GM23248 (cell line): ENCODE measurements around the gene NR3C2. TPM values are rescaled to one million over a fixed set of nuclear protein-coding genes. Genes with fewer than 3 reads are reported as not detected.

Experiments used
- DNase-seq: peaks from one replicate; pipeline ENCODE4 v3.0.0-alpha.2; 2015
- H2AFZ ChIP-seq: fragments of 200-600 bp; sonication (generic); 2 replicates; pipeline ENCODE4 v1.6.1; 2016; ENCODE audit warnings: antibody characterized with exemption
- H3F3A ChIP-seq: fragments of 200-600 bp; sonication (generic); 2 replicates; pipeline ENCODE4 v1.6.1; 2016; ENCODE audit warnings: mild to moderate bottlenecking, antibody characterized with exemption, mixed run types; ENCODE audit not compliant: insufficient read depth
- H3K27ac ChIP-seq: fragments of 200-600 bp; sonication (generic); 2 replicates; pipeline ENCODE4 v1.5.1; 2016; ENCODE audit warnings: mild to moderate bottlenecking
- H3K27me3 ChIP-seq: fragments of 200-600 bp; sonication (generic); replicated peaks from 2 replicates; pipeline ENCODE4 v1.6.1; 2016; ENCODE audit warnings: mild to moderate bottlenecking; ENCODE audit not compliant: insufficient read depth
- H3K36me3 ChIP-seq: fragments of 200-600 bp; sonication (generic); 2 replicates; pipeline ENCODE4 v1.6.1; 2016; ENCODE audit warnings: low read depth, mild to moderate bottlenecking
- H3K4me1 ChIP-seq: fragments of 200-600 bp; sonication (generic); 2 replicates; pipeline ENCODE4 v1.6.1; 2016; ENCODE audit warnings: mild to moderate bottlenecking; ENCODE audit not compliant: insufficient read depth
- H3K4me2 ChIP-seq: fragments of 200-600 bp; sonication (generic); one replicate; pipeline ENCODE4 v1.6.1; 2016; ENCODE audit warnings: mild to moderate bottlenecking; ENCODE audit not compliant: unreplicated experiment
- H3K4me3 ChIP-seq: fragments of 200-600 bp; sonication (generic); 2 replicates; pipeline ENCODE4 v1.5.1; 2016; ENCODE audit warnings: mild to moderate bottlenecking
- H3K79me2 ChIP-seq: fragments of 200-600 bp; sonication (generic); 2 replicates; pipeline ENCODE4 v1.6.1; 2016; ENCODE audit warnings: mild to moderate bottlenecking; ENCODE audit not compliant: insufficient read depth
- H3K9ac ChIP-seq: fragments of 200-600 bp; sonication (generic); 2 replicates; pipeline ENCODE4 v1.6.1; 2016; ENCODE audit warnings: mild to moderate bottlenecking
- H3K9me2 ChIP-seq: fragments of 200-600 bp; sonication (generic); 2 replicates; pipeline ENCODE4 v1.6.1; 2016; ENCODE audit warnings: mixed run types, mild to moderate bottlenecking, moderate library complexity; ENCODE audit not compliant: insufficient read depth
- H3K9me3 ChIP-seq: fragments of 200-600 bp; sonication (generic); one replicate; pipeline ENCODE4 v1.6.1; 2017; ENCODE audit warnings: low read depth
- H4K20me1 ChIP-seq: fragments of 200-600 bp; sonication (generic); 2 replicates; pipeline ENCODE4 v1.6.0; 2016; ENCODE audit not compliant: insufficient read depth
- EZH2 ChIP-seq: fragments of 200-600 bp; sonication (generic); IDR thresholded peaks from 2 replicates; pipeline ENCODE4 v1.6.1; 2018; ENCODE audit warnings: antibody characterized with exemption, mild to moderate bottlenecking; ENCODE audit not compliant: insufficient read depth, poor library complexity, severe bottlenecking
- EZH2phosphoT487 ChIP-seq: fragments of 200-600 bp; sonication (generic); IDR thresholded peaks from 2 replicates; pipeline ENCODE4 v1.6.1; 2018; ENCODE audit warnings: antibody characterized with exemption, moderate library complexity, mild to moderate bottlenecking, low read depth; ENCODE audit not compliant: insufficient read depth
- WGBS, 2 experiments: methylation state at CpG; one replicate each; pipeline ENCODE4 v1.1.6; 2015 to 2017; ENCODE audit warnings: low lambda C conversion rate in 2 of 2, low coverage in 1 of 2; ENCODE audit errors: missing lambda C conversion rate in 2 of 2; 5-methylcytosine and 5-hydroxymethylcytosine counted together
- in situ Hi-C: fragments of 300-500 bp; cut with MboI; formaldehyde crosslinking; loops from 2 replicates; pipeline ENCODE4 v1.15.0; 2020
- polyA plus RNA-seq: library from polyadenylated mRNA; unstranded; fragments of >200 nt; fragmentation: Nextera tagmentation; extraction: Ambion mirVana; gene quantifications from 2 replicates; pipeline ENCODE4 v1.2.1, GENCODE V29; 2016
- total RNA-seq: library from RNA; depleted of rRNA; stranded (reverse); fragments of >200 nt; shearing (Covaris generic); gene quantifications from 2 replicates; pipeline ENCODE4 v1.2.3, GENCODE V29; 2014

Gene NR3C2
- total and polyA plus RNA-seq, 2 experiments from 2014 or later: 0.04 TPM; not detected in 1

DNA sequence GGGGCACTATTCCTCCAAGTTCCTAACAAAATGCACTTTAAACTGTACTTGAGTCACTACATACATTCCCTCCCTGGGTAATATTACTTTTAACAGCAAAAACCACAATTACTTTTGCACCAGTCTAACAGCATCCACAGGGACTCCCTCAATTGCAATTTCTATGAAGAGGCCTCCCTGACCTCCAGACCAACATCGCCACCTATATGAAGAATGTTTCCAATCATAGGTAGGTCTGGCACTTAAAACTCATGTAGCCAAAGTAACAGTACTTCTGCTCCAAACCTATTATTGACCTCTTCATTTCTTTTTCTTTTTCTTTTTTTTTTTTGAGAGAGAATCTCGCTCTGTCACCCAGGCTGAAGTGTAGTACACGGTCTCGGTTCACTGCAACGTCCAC is 15.6 kb downstream of the NR3C2 start:
- no peak for TF ChIP-seq EZH2phosphoT487
- no peak for TF ChIP-seq EZH2
- no peak for DNase-seq
- Histone ChIP-seq H3K79me2 (no peaks in the 10 kb centered on the region), H2AFZ (no peak overlapping the region), H3K4me2 (no peak overlapping the region), H3K9ac (no peak overlapping the region), H3K4me3 (no peak overlapping the region), H3K27ac (no peak overlapping the region), H3F3A (no peaks in the 10 kb centered on the region), H3K9me3 (no peaks in the 10 kb centered on the region), H3K4me1 (no peaks in the 10 kb centered on the region), H3K9me2 (no peaks in the 10 kb centered on the region), H3K36me3 (no peaks in the 10 kb centered on the region), H3K27me3 (no peaks in the 10 kb centered on the region), H4K20me1 (no peaks in the 10 kb centered on the region)
- WGBS, 2 experiments: 82 to 87% methylated on average over 5 of the region's 5 CpGs
- in situ Hi-C loops: no loop called here

DNA sequence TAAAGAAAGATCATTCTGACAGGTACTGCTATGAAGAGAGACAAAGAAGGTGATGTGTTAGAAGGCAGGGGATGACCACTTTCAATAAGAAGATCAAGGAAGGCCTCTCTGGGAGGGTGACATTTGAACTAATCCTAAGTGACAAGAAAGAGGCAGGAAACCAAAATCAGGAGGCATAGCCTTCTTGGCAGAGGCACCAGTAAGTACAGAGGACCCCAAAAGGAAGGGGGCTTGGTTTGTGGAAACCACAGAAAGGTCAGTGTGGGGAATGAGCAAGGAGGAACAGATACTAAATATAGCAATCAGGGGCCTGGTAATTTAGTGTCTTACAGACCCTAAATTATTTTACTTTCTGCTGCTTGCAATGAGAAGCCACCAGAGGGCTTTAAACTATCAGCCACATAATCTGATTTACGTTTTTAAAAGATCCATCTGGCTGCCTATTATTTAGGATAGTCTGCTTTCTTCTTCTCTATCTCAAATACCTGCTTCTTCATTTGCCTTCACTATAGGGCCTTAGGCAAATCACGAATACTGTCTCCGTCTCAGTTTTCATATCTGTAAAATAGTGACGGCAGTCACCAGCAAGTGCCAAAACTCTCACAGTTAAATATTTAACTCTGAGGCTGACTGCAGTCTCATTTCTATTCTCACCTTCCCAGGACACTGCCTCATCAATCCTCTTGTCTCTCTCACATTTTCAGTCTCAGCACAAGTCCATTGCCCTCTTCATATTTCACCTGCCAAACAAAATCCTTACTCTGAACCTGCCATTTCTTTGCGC is 16.7 kb downstream of the NR3C2 start:
- whole genome bisulfite sequencing, 2 experiments: 64 to 74% methylated on average over 5 of the region's 5 CpGs
- no peak for DNase-seq

DNA sequence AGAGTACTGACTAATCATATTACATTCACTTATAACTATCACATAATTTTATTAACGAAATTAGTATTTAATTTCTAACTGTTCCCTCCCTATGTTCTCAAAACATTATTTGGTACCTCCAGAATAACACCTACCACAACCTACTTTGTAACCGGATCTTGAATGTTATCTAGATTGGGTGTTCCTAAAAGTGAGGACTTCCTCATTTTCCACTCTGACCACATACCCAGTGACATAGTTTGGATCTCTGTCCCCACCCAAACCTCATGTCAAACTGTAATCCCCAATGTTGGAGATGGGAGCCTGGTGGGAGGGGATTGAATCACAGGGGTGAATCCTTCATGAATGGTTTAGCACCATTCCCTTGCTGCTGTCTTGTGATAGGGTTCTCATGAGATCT is 21.8 kb downstream of the NR3C2 start:
- in situ Hi-C loops: no loop called here
- H3F3A ChIP-seq: no peaks in the 10 kb centered on the region
- no peaks in the 10 kb centered on the region for H3K9me3 ChIP-seq
- no peaks in the 10 kb centered on the region for H3K9me2 ChIP-seq
- H3K79me2 ChIP-seq: no peaks in the 10 kb centered on the region
- no peak overlapping the region for H3K4me3 ChIP-seq
- H2AFZ ChIP-seq: no peak overlapping the region
- no peak for DNase-seq
- no peaks in the 10 kb centered on the region for H3K36me3 ChIP-seq
- no peak overlapping the region for H3K27ac ChIP-seq
- TF ChIP-seq EZH2: no peak
- TF ChIP-seq EZH2phosphoT487: no peak
- no peaks in the 10 kb centered on the region for H4K20me1 ChIP-seq
- no peak overlapping the region for H3K9ac ChIP-seq
- H3K4me2 ChIP-seq: no peak overlapping the region
- H3K27me3 ChIP-seq: no peaks in the 10 kb centered on the region
- 46 to 47% methylated on average over 2 of the region's 2 CpGs for WGBS, 2 experiments
- H3K4me1 ChIP-seq: no peaks in the 10 kb centered on the region

More for the DNA sequence above, 16.7 kb downstream of the NR3C2 start:
- Histone ChIP-seq H3K9me3 (no peaks in the 10 kb centered on the region), H4K20me1 (no peaks in the 10 kb centered on the region), H3K4me1 (no peaks in the 10 kb centered on the region), H3K27me3 (no peaks in the 10 kb centered on the region), H3K27ac (no peak overlapping the region), H3K9me2 (no peaks in the 10 kb centered on the region), H3F3A (no peaks in the 10 kb centered on the region), H3K36me3 (no peaks in the 10 kb centered on the region), H3K4me2 (no peak overlapping the region), H3K9ac (no peak overlapping the region), H3K4me3 (no peak overlapping the region), H3K79me2 (no peaks in the 10 kb centered on the region), H2AFZ (no peak overlapping the region)
- in situ Hi-C loops: no loop called here
- TF ChIP-seq EZH2phosphoT487: no peak
- no peak for TF ChIP-seq EZH2

- Histone ChIP-seq H3K9me3 (no peaks in the 10 kb centered on the region), H3K79me2 (no peaks in the 10 kb centered on the region), H3K4me2 (no peak overlapping the region), H3F3A (no peaks in the 10 kb centered on the region), H4K20me1 (no peaks in the 10 kb centered on the region), H3K4me3 (no peak overlapping the region), H2AFZ (no peak overlapping the region), H3K36me3 (no peaks in the 10 kb centered on the region), H3K27ac (no peak overlapping the region), H3K27me3 (no peaks in the 10 kb centered on the region), H3K9ac (no peak overlapping the region), H3K9me2 (no peaks in the 10 kb centered on the region), H3K4me1 (no peaks in the 10 kb centered on the region)
- in situ Hi-C loops: no loop called here
- peak; percentile 4 for DNase-seq
- TF ChIP-seq EZH2phosphoT487: no peak
- WGBS, 2 experiments: 38 to 42% methylated on average over 2 of the region's 2 CpGs
Measured at GRCh38 chr4:148415500-148415899, 26.7 kb downstream of the NR3C2 start.
